GM04503 (cell line): Measurements from ENCODE around the gene OBP2B.
"Not testable (repeated sequence)": the region's sequence is repeated elsewhere in the genome, so short reads cannot be mapped to it uniquely, and the experiment has no call there.

ENCODE experiments used
- DNase-seq: peaks from one replicate; pipeline ENCODE4 v3.0.0-alpha.2; 2012; ENCODE audit warnings: low read depth

OBP2B gene

GRCh38 chr9:133238272-133238850 lies 29.3 kb upstream of the OBP2B start:
- DNase-seq = no peak

DNA sequence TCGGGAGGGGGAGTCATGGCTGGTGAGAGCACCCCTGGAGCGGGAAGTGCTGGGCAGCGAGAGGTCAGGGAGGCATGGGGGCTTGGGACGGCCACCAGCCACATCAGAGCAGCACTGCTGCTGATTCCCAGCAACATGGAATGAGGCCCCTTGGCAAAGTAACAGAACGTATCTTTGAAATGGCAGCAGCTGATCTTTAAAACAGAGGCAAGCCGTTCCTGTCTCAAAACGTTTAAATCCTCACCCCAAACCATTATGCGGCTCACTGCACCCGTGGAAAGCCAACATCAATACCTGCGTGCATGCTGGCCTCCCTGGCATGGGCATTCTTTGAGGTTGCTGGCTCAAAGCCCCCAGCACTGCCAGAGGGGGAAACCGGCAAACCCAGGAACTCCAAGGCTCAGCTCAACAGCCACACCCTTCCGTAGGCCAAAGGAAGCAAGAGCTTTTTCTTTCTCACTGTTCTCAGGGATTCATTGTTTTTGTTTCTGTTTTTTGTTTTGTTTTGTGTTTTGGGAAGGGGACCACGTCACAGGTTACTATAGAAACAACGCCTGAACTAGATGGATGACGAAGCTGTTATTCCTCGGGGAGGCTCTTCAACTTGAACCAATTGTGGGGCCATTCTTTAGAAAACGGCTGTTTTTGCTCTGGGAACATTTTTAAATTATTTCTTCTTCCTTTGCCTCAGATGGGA lies 28.1 kb upstream of the OBP2B start:
- DNase-seq = peak; percentile 21

- DNase-seq = not testable (repeated sequence)
Observed at GRCh38 chr9:133236291-133237034, 27.4 kb upstream of the OBP2B start.

DNA sequence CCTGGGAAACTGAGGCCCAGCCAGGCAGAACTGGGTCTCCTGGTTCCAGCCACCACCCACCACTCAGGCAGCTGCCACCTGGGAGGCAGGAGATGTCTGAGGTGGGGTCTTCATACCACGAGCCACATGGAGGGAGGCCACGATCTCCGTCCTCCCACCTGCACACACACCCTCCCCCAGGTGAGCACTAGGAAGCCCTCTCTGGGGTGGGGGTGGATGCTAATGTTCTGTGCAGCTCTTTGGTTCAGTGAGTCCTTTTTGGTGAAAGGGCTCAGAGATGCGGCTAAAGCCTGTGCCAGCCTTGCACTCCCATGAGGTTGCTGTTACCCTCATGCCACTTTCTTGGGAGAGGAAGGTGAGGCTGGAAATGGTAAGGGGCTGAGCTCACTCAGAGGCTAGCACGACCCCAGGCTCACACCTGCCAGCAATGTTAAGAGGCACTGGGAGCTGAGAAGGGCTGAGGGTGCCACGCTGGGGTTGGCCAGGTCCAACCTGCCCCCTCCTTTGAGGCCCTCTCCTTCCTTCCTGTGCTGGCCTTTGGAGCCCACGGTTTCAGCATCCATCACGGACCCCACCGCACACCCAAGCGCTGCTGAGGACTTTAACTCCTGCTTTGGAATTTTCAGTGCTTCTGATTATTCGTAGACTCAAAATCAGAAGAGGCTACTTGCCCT lies 26.6 kb upstream of the OBP2B start:
- no peak for DNase-seq

GRCh38 chr9:133234577-133235322 lies 25.7 kb upstream of the OBP2B start:
- no peak for DNase-seq

- DNase-seq = no peak
Observed at GRCh38 chr9:133233681-133234432, 24.8 kb upstream of the OBP2B start.

- DNase-seq = not testable (repeated sequence)
Observed at GRCh38 chr9:133231934-133232568, 23.0 kb upstream of the OBP2B start.

DNA sequence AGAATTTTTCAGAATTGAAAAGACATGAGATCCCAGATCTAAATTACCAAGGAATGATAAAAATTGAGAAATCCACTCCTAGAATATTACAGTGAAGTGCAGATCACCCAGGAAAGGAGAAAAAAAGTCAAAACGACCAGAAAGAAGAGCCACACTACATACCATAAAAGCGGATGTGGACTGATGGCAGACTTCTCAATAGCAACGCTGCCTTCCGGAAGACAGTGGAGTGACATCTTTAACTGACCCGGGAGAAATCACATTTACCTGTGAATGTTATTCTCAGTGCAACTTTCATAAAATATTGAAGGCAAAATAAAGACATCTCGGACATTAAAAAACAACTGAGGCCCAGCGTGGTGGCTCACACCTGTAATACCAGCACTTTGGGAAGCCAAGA lies 21.5 kb upstream of the OBP2B start:
- DNase-seq = not testable (repeated sequence)

GRCh38 chr9:133230093-133230492 lies 21.0 kb upstream of the OBP2B start:
- DNase-seq = no peak

DNA sequence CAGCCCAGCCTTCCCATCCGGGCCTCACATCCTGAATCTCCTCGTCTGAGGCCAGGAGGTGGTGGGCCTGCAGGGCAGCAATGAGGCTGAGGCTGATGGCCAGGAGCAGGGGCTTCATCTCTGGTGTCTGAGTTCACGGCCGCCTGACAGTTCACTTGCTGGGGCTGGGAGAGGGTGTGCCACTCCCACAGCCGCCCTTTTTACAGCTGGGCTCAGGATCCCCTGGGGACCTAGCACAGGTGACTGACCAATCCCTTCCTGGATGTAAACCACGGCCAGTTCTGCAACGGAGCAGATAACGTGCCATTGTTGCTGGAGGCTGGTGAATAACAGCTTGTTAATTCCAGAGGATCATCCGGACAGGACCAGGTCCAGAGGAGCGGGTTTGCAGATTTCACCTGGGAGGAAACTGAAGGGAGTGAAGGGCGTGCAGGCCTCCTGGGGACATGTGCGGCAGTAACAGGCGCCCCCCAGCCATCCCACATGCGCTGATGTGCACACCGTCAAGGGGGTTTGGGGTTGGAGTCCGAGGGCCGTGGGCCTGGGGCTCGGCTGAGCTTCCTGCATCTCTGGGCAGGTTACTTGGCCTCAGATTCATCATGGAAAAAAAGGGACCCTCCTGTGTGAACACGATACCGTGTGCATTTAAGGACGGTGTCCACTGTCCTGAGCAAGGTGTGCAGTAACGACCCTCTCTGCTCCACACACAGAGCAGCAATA lies 19.6 kb upstream of the OBP2B start:
- DNase-seq = not testable (repeated sequence)

- DNase-seq = not testable (repeated sequence)
Observed at GRCh38 chr9:133227996-133228395, 18.9 kb upstream of the OBP2B start.

DNA sequence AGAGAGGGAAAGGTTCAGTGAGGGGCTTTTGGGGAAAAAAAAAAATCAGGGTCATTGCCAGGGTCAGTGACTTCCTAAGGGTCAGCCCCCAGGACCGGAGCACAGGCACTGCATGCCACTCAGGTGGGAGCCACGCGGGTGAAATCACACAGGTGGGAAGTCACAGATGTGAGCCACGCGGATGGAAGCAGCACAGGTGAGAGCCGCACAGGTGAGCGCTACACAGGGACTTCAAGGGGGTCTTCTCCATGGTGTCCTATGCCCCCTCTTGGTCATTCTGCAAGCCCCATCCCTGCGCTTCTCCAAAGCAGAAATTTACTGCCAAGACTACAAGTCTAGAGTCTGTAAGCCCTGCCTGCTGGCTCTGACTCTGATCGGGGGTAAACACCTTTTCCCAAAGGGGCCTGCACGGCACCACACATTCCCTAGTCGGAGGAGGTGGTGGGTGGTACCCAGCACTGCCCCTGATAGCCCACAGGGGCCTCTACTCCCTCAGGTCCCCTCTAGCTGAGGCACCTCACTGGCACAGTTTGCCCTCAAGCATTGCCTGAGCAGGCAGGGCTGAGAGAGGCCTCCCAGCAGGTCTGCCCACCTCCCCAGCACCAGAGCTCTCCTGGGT lies 18.3 kb upstream of the OBP2B start:
- DNase-seq = no peak

DNA sequence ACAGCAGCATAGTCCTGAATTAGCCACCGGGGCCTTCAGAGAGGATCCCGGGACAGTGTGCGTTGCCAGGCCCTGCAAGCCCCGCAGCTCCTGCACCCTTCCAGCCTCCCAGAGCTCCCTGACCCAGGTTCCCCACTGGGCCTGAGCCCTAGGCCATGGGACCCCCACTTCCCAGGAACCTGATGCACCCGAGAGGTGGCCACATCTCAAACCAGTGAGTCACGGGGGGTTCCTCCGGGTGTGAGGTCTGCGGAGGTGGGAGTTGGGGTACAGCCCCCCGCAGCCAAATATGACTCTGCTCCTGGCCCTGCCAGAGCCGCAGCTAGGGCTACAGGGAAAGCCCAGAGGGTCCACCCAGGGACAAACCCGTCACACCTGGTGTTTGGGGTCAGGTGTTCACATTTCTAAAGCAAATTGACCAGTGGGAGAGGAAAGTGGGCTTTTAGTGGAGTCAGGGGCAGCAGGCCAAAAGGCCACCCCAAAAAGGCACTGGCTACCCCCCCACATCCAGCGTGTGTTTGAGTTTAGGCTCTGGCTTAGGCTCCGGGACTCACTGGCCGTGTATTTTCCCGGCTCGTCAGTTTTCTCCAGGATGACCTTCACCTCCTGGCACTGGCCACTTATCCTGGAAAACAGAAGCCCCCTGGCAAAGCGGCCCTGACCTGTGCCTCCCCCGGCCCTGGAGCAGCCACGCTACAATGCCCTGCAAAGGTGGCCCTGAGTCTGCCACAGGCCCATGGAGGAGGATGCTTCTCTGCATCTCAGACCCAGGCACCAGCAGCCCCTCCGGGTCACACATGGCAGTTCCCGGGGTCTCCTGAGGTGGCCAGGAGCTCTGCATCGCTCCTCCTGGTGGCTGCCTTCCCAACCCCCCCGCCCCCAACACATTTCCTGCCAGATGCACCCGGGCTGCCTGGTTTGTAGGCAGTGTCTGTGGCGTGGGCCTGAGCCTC lies 17.4 kb upstream of the OBP2B start:
- no peak for DNase-seq

GRCh38 chr9:133225171-133226011 lies 16.3 kb upstream of the OBP2B start:
- DNase-seq = no peak

GRCh38 chr9:133224762-133225161 lies 15.7 kb upstream of the OBP2B start:
- DNase-seq = no peak

DNA sequence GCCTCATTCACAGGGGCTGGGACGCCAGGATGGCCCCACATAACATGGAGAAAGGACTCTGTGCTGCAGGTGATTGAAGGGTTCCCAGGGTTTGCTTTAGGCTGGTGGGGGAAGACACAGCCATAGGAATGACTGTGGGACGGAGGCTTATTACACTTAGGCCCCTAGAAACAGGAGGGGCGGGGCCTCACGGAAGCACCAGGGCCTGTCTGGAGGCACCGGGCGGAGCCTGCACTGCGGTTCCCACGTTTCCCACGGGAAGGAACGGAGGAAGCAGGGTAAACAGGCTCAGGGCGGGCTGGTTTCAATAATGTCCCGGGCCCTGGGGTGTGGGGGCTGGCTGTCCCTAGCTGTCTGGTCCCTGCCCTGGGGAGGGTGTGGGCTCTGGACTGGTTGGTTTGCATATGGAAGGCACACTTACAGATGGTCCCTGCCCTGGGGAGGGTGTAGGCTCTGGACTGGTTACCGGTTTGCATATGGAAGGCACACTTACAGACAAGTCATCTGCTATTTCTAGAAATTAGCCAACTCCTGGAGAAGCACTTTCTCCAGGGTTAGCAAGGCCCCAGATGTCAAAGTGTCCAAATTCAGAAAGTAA lies 14.2 kb upstream of the OBP2B start:
- not testable (repeated sequence) for DNase-seq

GRCh38 chr9:133221994-133222393 lies 12.9 kb upstream of the OBP2B start:
- not testable (repeated sequence) for DNase-seq
